Fibroblast of mammary gland (primary cell): ENCODE results near the gene FREM2.

ENCODE experiments used
- DNase-seq: peaks from one replicate; pipeline ENCODE4 v3.0.0-alpha.2; 2010; ENCODE audit warnings: low read depth
- H3K4me3 ChIP-seq: 2 replicates; pipeline ENCODE4 v1.5.1; 2011; ENCODE audit warnings: low read depth, mild to moderate bottlenecking, low read length, moderate library complexity; ENCODE audit not compliant: control insufficient read depth
- TF ChIP-seq, protein P1 (sequence below): conservative IDR thresholded peaks from 2 replicates; pipeline ENCODE4 v1.5.1; 2011; ENCODE audit warnings: low read depth, low read length, inconsistent platforms; ENCODE audit not compliant: control insufficient read depth, insufficient read depth

The FREM2 gene

DNA sequence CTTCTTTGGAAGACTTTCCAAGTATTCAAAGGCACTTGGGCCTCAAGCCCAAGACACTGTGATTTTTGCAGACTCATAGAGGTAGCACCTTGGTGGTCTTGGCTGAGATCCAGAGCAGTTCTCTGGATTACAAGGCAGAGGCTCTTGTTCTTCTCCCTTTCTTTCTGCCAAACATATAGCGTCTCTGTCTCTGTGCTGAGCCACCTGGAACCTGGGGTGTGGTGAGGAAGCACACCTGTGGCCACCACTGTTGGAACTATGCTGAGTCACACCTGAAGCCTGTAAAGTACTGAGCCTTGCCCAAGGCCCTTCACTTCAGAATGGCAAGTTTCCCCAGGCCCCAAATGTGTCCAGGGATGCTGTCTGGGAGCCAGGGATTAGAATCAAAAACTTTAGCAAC, 127.5 kb downstream of the FREM2 start:
- H3K4me3 ChIP-seq = no peak overlapping the region
- TF ChIP-seq, protein P1, sequence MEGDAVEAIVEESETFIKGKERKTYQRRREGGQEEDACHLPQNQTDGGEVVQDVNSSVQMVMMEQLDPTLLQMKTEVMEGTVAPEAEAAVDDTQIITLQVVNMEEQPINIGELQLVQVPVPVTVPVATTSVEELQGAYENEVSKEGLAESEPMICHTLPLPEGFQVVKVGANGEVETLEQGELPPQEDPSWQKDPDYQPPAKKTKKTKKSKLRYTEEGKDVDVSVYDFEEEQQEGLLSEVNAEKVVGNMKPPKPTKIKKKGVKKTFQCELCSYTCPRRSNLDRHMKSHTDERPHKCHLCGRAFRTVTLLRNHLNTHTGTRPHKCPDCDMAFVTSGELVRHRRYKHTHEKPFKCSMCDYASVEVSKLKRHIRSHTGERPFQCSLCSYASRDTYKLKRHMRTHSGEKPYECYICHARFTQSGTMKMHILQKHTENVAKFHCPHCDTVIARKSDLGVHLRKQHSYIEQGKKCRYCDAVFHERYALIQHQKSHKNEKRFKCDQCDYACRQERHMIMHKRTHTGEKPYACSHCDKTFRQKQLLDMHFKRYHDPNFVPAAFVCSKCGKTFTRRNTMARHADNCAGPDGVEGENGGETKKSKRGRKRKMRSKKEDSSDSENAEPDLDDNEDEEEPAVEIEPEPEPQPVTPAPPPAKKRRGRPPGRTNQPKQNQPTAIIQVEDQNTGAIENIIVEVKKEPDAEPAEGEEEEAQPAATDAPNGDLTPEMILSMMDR = no peak
- DNase-seq = no peak

DNA sequence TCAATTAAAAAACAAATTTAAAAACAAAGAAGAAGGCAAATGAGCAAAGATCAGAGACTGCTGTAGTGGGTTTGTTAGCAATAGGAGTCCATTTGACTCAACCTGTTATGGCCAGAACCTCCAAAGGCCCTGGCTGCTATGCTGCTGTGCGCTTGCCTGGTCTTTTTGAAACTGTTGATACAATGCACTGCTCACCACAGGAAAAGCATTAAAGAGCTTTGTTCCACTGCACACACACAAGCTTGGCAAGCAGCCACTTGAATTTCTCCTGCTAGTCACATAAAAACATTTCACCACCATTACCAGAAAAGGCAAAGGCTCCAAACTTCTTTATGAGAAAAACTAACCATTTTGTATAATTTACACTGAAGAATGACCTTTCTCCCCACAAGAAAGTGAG, 132.2 kb downstream of the FREM2 start:
- DNase-seq = no peak
- TF ChIP-seq, protein P1 = no peak

DNA sequence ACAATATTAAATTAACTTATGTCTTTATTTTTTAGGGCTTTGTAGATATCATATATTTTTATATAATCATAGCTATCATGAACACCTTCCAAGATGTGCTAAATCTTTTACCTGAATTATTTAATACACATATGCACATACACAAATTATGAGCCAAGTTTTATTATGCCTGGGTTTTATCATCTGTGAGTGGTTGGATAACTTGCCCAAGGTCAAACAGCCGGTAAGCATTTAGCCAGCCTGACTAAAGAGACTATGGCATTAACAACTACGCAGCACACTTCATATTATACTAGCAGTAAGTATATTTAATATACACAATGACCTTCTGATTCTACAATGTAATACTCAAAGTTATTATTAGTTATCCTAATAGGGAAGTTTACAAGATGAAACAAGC, 132.7 kb downstream of the FREM2 start:
- no peak for DNase-seq
- TF ChIP-seq, protein P1 = no peak
- H3K4me3 ChIP-seq = no peak overlapping the region

More for the DNA sequence above, 132.2 kb downstream of the FREM2 start:
- no peak overlapping the region for H3K4me3 ChIP-seq

DNA sequence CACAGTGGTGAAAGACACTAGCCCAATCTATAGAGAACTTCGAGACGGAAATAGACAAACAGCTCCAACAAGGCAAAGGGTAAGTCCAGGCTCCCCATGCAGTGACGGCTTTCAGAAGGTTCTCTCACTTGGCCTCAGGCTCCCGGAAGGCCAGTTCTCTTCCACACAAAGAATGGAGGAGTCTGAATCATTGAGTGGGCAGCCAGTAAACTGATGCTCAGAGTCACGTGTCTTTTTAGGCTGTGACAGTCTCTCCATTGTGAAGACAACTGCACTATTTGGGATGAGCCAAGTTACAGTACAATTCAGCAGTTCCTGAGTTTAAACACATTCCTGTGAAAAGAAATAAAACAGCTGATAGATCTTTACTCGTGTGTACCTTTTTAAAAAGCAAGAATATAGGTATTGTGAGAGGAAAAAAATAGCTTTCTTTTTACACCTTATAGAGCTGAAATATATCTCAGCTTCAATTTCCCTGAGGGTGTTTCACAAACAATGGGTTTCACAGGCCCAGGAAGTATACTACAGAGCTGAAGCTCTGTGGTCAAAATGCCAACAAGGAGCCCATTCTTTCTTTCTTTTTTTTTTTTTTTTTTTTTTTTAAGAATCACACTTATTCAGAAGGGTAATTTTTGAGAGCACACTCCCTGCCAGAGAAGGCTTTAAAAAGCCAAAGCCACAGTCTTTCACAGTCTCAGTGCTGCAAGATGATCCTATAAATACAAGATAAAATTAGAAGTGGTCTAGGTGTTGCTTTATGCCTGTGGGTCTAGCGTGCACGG, 135.1 kb downstream of the FREM2 start:
- TF ChIP-seq, protein P1 = no peak
- H3K4me3 ChIP-seq = no peak overlapping the region
- DNase-seq = no peak

DNA sequence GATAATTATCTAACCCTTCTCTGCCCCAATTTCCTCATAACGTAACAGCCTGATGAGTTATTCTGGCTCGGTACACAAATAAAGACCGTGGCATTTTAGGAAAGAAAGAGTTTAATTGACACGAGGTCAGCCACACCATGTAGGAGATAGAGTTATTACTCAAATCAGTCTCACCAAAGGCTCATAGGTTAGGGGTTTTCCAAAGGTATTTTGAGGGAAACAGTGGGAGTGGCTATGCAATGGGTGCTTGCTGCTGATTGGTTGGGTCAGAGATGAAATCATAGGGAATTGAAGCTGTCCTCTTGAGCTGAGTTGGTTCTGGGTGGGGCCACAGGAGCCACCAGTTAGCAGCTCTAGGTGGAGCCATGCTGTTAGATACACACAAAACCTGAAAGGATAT, 137.5 kb downstream of the FREM2 start:
- TF ChIP-seq, protein P1 = no peak
- no peak for DNase-seq

DNA sequence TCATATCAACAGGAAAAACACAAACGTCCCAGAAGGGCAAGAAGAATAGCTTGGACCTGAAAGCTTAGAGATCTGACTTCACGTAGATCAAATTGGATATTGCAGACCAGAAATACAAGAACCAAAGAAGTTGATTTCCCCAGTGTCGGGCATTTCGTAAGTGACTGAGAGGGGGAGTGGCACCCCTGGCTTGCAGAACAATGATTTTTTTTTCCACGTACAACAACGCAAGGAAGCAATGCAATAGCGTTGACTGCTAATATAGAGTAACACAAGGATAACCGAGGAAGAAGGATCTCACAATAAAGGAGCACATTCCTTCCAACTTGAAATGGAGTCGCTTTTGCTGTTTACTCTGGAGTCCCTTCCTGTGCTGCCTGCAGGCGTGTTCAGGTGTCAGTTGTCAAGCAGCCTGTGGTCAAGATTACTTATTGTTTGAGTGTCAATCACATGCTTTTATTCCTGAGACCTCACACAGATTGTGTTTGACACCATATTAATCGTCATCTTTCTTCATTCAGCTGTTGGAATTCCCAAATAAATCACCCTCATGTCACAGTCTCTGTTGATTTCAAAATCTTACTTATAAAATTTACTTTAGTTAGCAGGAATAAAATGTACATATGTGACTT, 139.4 kb downstream of the FREM2 start:
- TF ChIP-seq, protein P1 = no peak
- no peak overlapping the region for H3K4me3 ChIP-seq
- DNase-seq = no peak

More for the DNA sequence above, 137.5 kb downstream of the FREM2 start:
- H3K4me3 ChIP-seq = no peak overlapping the region
